Gastrocnemius medialis (tissue), 4 donors: Measurements from ENCODE around the gene ANGPTL8.

Experiments
- CTCF ChIP-seq, 5 experiments: fragments of 450-650 bp in 3 of 5; fragments of 200-600 bp in 2 of 5; sonication (generic) in 2 of 5; IDR thresholded peaks in 4 of 5; conservative IDR thresholded peaks in 1 of 5; 1 replicate in 4 of 5; 2 replicates in 1 of 5; pipeline ENCODE4 v1.5.1; 2016 to 2019; ENCODE audit warnings: antibody characterized with exemption in 5 of 5, mild to moderate bottlenecking in 3 of 5, moderate library complexity in 3 of 5
- POLR2A ChIP-seq, 2 donors: fragments of 450-650 bp; IDR thresholded peaks; one replicate each; pipeline ENCODE4 v1.6.1; 2017; ENCODE audit warnings: antibody characterized with exemption in 2 of 2, mild to moderate bottlenecking in 2 of 2, moderate library complexity in 2 of 2

GRCh38 chr19:11273296-11273695, 33.9 kb downstream of the ANGPTL8 start:
- TF ChIP-seq CTCF (IDR thresholded peaks at IDR 0.05 in 4 of 5, conservative IDR thresholded peaks at IDR 0.05 in 1 of 5) (no peak), POLR2A (IDR thresholded peaks at IDR 0.05) (no peak)
